IPS-20b (cell line): Measurements from ENCODE around the gene RDH16.

Experiments
- H3K27ac ChIP-seq: one replicate; pipeline ENCODE4 v1.5.1; 2013; ENCODE audit warnings: low read length
- H3K27me3 ChIP-seq: 2 replicates; pipeline ENCODE4 v1.6.1; 2013; ENCODE audit warnings: mild to moderate bottlenecking, low read length, inconsistent platforms; ENCODE audit not compliant: insufficient read depth
- H3K36me3 ChIP-seq: 2 replicates; pipeline ENCODE4 v1.6.1; 2013; ENCODE audit warnings: low read depth, mild to moderate bottlenecking, inconsistent platforms, low read length, moderate library complexity; ENCODE audit not compliant: insufficient read depth
- H3K4me1 ChIP-seq: 2 replicates; pipeline ENCODE4 v1.6.1; 2013; ENCODE audit warnings: mild to moderate bottlenecking, control low read depth, inconsistent platforms, low read length, moderate library complexity; ENCODE audit not compliant: insufficient read depth
- H3K4me3 ChIP-seq: 2 replicates; pipeline ENCODE4 v1.5.1; 2013; ENCODE audit warnings: mild to moderate bottlenecking, low read length, inconsistent platforms
- H3K9ac ChIP-seq: 2 replicates; pipeline ENCODE4 v1.6.1; 2013; ENCODE audit warnings: low read depth, mild to moderate bottlenecking, inconsistent platforms, low read length, moderate library complexity
- H3K9me3 ChIP-seq: 2 replicates; pipeline ENCODE4 v1.6.1; 2013; ENCODE audit warnings: mild to moderate bottlenecking, low read depth, low read length, inconsistent platforms; ENCODE audit not compliant: insufficient read depth

Gene RDH16

DNA sequence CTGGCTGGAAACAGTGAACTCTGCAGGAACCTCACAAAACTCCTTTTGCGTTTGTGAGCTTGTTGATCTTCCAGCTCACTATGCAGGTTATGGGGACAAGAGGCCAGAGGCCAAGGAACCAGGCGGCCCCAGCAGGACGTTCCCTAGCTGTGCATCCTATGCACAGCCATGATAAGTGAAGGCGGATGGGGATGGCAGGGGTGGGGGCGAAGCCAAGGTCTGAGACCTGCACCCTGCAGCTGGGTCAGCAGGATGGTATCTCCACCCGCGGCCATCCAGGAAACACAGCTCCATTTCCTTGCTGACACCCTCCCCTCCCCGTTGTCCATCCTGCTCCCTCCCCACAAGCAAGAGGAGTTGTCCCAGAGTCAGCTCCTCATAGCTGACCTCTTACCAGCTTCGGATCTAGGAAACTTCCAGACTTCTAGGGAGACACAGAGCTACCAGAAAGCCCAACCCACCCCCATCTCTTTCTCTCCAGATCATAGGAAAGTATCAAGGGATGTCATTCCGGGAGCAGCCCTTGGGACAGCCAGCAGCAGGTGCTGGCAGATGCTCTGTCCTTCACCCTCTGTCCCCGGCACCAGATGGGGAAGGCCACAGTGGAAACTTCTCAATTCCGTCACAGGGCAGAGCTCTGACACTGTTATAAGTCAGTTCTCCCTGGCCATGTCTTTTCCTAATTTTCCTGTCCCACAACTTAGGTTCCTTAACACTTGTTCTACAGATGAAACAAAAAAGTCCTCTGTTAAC lies 39.6 kb upstream of the RDH16 start:
- Histone ChIP-seq H3K36me3 (peaks cover 31% of the 10 kb centered on the region), H3K9ac (no peak overlapping the region), H3K27me3 (no peaks in the 10 kb centered on the region), H3K4me3 (no peak overlapping the region), H3K27ac (no peak overlapping the region), H3K9me3 (no peaks in the 10 kb centered on the region), H3K4me1 (no peaks in the 10 kb centered on the region)

DNA sequence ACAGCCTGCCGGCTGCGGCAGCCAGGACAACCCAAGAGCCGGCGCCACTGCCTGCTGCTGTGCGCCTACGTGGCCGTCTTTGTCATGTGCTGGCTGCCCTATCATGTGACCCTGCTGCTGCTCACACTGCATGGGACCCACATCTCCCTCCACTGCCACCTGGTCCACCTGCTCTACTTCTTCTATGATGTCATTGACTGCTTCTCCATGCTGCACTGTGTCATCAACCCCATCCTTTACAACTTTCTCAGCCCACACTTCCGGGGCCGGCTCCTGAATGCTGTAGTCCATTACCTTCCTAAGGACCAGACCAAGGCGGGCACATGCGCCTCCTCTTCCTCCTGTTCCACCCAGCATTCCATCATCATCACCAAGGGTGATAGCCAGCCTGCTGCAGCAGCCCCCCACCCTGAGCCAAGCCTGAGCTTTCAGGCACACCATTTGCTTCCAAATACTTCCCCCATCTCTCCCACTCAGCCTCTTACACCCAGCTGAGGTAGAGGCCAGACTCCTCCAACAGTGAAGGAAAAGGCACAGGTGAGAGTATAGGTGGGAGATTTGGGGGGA lies 38.6 kb upstream of the RDH16 start:
- Histone ChIP-seq H3K27ac (no peak overlapping the region), H3K9me3 (no peaks in the 10 kb centered on the region), H3K9ac (no peak overlapping the region), H3K36me3 (peaks cover 23% of the 10 kb centered on the region), H3K4me1 (no peaks in the 10 kb centered on the region), H3K27me3 (no peaks in the 10 kb centered on the region), H3K4me3 (no peak overlapping the region)

- Histone ChIP-seq H3K4me3 (no peak overlapping the region), H3K27ac (no peak overlapping the region), H3K4me1 (no peaks in the 10 kb centered on the region), H3K9ac (no peak overlapping the region), H3K9me3 (no peaks in the 10 kb centered on the region), H3K27me3 (no peaks in the 10 kb centered on the region), H3K36me3 (peaks cover 17% of the 10 kb centered on the region)
Observed at GRCh38 chr12:56995201-56995929, 38.0 kb upstream of the RDH16 start.

DNA sequence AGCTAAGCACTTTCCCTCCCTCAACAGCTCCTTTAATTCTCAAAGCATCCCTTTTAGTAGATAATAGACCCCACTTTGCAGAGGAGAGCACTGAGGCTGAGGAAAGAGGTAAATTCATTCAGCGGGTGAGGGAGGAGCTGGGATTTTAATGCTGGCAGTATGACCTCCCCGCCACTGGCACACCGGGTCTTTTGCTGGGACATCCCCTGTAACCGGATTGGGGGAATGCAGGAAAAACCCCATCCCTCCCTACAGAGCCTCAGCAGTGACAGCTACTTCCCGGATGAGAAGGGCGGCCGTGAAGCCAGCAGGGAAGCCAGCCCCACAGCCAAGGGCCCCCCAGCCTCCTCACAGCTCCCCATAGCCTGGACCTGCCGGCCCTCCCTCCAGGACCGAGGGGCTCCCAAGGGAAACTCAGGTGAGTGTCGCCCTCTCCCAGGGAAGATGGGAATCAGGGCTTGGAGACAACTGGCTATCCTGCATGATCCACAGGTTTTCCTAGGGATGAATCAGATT lies 36.9 kb upstream of the RDH16 start:
- Histone ChIP-seq H3K4me1 (no peaks in the 10 kb centered on the region), H3K27me3 (no peaks in the 10 kb centered on the region), H3K9ac (no peak overlapping the region)

DNA sequence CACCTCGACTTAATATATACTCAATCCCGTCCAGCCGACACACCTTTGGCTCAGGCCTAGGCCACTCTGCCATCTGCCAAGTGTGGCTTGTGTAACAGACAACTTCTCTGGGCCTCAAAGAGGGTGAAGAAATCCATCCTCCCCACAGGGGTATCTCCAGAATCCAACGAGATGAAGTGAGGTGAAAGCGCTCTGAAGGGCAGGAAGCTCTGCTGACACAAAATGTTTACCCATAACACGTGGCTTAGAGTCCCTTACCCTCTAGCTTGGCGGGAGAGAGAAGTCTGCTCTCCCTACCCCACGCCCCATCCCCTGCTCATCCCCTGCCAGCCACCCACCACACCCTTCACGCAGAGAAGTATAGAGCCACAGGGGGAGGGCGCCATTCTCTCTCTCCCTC lies 35.9 kb upstream of the RDH16 start:
- Histone ChIP-seq H3K9me3 (no peaks in the 10 kb centered on the region), H3K27me3 (no peaks in the 10 kb centered on the region), H3K4me3 (no peak overlapping the region), H3K27ac (no peak overlapping the region), H3K4me1 (no peaks in the 10 kb centered on the region; the same call in 1 of the 2 replicates), H3K9ac (no peak overlapping the region), H3K36me3 (no peaks in the 10 kb centered on the region)

More for the DNA sequence above, 36.9 kb upstream of the RDH16 start:
- Histone ChIP-seq H3K4me3 (no peak overlapping the region), H3K9me3 (no peaks in the 10 kb centered on the region), H3K36me3 (peaks cover 6% of the 10 kb centered on the region; the same call in 1 of the 2 replicates), H3K27ac (no peak overlapping the region)

DNA sequence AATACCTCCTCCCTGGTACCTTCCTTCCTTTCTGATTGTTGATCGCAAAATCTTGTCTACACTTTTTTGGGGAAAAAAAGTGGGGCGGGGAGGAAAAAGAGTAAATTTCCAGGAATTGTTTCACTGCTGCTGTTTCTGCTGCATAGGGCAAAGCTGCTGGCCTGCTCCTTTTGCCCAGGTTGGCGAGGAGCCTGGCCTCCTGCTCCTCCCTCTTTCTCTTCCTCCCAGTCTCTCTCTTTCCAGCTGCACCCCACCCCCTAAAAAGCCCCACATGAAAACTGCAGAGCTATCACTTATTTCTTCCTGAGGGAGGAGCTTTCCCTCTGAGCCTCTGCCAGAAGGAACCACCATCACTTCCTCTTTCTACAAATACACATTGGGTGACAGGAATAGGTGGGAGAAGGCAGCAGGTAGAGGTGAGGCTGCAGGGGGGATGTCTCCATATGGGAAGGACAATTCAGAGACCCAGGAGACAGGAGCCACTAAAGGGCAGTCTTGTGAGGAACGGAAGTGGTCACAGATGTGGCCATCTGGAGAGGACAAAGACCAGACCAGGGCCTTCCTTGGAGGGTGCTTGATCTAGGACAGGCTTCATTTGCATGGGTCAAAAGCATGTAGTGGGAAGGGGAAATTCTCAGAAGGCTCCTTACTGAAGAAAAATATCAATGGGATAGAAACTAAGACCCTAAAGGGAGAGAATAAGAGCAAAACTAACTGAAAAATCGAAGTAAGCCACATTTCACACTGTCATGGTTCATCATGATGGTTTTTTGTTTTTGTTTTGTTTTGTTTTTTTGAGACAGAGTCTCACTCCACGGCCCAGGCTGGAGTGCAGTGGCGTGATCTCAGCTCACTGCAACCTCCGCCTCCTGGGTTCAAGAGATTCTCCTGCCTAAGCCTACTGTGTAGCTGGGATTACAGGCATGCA lies 34.2 kb upstream of the RDH16 start:
- H3K27ac ChIP-seq, result no peak overlapping the region
- H3K27me3 ChIP-seq, result no peaks in the 10 kb centered on the region
- no peak overlapping the region for H3K4me3 ChIP-seq

GRCh38 chr12:56990648-56991318 lies 33.4 kb upstream of the RDH16 start:
- H3K27ac ChIP-seq, result no peak overlapping the region
- no peaks in the 10 kb centered on the region for H3K9me3 ChIP-seq
- no peak overlapping the region for H3K9ac ChIP-seq
- no peaks in the 10 kb centered on the region for H3K27me3 ChIP-seq
- H3K4me3 ChIP-seq, result no peak overlapping the region
- peaks cover 6% of the 10 kb centered on the region; the same call in 1 of the 2 replicates for H3K4me1 ChIP-seq
- no peaks in the 10 kb centered on the region for H3K36me3 ChIP-seq

More for the DNA sequence above, 34.2 kb upstream of the RDH16 start:
- Histone ChIP-seq H3K4me1 (peaks cover 6% of the 10 kb centered on the region; the same call in 1 of the 2 replicates), H3K36me3 (no peaks in the 10 kb centered on the region), H3K9ac (no peak overlapping the region), H3K9me3 (no peaks in the 10 kb centered on the region)

GRCh38 chr12:56989861-56990610 lies 32.6 kb upstream of the RDH16 start:
- Histone ChIP-seq H3K4me3 (no peak overlapping the region), H3K27ac (no peak overlapping the region), H3K27me3 (no peaks in the 10 kb centered on the region), H3K9me3 (no peaks in the 10 kb centered on the region), H3K36me3 (no peaks in the 10 kb centered on the region), H3K4me1 (peaks cover 6% of the 10 kb centered on the region; the same call in 1 of the 2 replicates), H3K9ac (no peak overlapping the region)

GRCh38 chr12:56988207-56988739 lies 30.9 kb upstream of the RDH16 start:
- Histone ChIP-seq H3K4me1 (peaks cover 6% of the 10 kb centered on the region; the same call in 1 of the 2 replicates), H3K9ac (no peak overlapping the region), H3K4me3 (no peak overlapping the region; the same call in 1 of the 2 replicates), H3K36me3 (no peaks in the 10 kb centered on the region), H3K27ac (no peak overlapping the region), H3K9me3 (no peaks in the 10 kb centered on the region), H3K27me3 (no peaks in the 10 kb centered on the region)

DNA sequence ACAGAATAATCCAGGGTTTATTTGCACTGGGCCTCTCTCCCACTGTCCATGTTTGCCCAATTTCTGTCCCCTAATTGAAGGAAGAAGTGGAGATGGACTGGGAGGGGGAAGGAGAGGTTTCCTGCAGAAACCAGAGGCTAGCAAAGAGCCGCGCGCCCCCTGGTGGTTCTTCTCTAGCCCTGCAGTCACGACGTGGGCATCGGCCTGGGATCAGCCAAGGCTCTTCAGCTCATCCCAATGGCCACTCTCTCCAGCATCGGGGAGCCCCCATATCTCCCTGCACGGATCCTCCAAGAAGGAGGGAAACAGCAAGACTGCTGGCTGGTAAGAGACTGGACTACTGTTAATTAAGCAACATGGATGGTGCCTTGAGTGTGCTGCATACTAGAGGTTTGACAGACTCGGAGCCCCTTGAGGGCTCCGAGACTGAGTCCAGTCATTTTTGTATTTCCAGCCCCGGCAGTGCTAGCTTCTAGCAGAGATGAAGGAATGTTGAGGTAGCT lies 30.2 kb upstream of the RDH16 start:
- no peak overlapping the region; the same call in 1 of the 2 replicates for H3K4me3 ChIP-seq
- H3K27ac ChIP-seq, result no peak overlapping the region
- H3K9me3 ChIP-seq, result no peaks in the 10 kb centered on the region
- H3K9ac ChIP-seq, result no peak overlapping the region
- no peaks in the 10 kb centered on the region for H3K36me3 ChIP-seq
- H3K27me3 ChIP-seq, result no peaks in the 10 kb centered on the region
- H3K4me1 ChIP-seq, result peaks cover 6% of the 10 kb centered on the region; the same call in 1 of the 2 replicates
